ENCODE measurements around the gene PNLIPRP1.

PNLIPRP1 gene

DNA sequence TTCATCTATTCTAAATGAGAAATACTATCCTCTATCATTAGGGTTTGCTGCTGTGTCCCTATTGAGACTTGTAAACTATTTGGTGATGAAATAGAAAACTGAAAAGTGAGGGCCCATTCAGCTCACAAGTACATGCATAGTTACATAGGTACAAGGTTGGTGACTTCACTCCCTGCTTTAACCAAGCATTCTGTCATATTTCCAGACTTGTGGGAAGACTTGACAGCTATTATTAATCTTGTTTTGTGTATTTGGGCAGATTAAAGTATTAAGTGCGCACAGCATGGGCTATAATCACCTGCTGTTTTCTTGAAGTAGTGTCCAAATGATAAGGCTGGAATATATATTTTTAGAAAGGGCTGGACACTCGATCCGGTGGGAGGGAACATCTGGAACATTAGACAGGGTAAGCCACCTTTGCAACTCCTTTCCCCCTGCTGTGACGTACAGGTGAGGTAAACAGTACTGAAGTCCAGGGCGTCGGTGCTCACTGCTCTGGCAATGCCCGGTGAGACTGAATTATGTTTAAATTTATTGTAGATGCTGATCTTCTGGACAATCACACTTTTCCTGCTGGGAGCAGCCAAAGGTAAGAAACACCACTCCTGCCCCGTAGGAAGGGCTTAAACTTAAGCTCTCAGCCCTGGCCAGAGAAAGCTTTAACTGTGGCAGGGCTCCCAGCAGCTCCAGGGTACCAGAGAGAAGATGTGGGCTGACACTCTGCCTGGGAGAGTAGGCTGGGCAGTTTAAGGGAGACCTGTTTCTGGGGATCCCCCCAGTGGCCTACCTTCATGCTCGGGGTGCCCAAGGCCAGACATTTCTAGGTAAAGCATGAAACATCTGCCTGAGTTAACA lies at the start of gene PNLIPRP1:
TSS of gene PNLIPRP1 (plus strand) at position 370 of the 855 bp plus-strand sequence. CDS start at position 541, 171 bp downstream.
- no peak for DNase-seq

DNA sequence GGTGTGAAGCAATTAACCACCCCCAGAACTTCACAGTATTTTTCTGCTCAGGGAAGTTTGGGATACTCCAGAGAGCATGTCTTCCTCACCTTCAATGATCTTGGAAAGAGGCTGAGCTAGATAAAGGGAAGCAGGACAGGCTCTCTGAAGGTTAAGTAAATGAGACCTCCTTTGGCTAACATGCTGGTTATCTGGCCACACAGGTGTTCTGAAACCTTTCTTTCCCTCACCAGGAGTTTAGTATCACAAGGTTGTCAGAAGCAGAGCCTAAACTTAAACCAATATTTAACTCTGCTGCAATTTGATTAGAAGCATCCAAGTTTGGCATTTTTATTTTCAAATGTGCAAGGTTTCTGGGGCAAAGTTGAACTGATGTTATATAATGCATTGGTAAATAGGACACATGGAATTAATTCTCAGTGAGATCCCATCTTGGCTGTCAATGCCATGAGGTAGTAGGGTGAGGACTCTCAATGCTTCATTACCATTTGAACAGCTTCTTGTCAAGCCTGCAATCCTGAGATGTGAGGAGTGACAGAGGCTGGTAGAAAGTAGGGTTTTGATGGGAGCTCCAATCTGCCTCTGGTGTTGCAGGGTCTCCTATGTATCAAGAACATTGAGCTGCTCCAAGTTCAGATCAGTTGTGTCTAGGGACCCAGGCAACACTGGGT lies 48.6 kb upstream of the PNLIPRP1 start:
- no peak for DNase-seq

DNA sequence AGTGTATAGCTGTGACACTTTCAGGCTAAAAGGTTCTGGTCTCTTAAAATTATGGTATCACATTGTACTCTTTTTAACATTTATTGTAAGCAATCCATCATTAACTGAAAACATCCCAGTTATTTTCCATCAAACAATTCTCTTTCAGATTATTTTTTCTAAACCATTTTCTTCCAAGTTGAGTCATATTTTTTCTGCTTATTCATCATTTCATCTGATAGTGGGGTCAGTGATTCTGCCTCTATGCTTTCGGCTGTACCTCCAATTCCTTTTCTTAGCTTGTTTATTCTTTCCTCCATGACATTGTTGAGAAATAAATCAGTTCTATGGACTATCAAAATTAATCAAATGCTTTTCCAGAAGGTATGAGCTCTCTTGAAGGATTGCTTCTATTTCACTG lies 45.6 kb upstream of the PNLIPRP1 start:
- DNase-seq: no peak

DNA sequence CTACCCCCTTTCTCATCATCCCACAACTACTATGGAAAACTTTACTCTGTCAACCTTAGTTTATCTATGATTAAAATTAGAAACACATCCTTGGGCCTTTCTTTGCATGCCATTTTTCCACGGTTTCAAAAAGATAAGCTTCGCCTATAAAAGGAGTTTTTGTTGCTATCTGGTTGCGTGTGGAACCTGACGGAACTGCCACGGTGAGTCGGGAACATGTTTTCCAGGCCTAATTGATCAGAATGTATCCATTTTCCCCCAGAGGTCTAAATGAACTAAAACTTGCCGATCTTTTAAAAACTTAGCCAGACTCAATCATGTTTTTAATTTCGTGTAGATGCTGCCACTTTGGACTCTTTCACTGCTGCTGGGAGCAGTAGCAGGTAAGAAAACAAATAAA lies 45.0 kb upstream of the PNLIPRP1 start, which contains the start of gene PNLIP:
TSS of gene PNLIP (plus strand) at position 176 of the 400 bp plus-strand sequence. CDS start at position 338, 162 bp downstream.
- no peak for DNase-seq

DNA sequence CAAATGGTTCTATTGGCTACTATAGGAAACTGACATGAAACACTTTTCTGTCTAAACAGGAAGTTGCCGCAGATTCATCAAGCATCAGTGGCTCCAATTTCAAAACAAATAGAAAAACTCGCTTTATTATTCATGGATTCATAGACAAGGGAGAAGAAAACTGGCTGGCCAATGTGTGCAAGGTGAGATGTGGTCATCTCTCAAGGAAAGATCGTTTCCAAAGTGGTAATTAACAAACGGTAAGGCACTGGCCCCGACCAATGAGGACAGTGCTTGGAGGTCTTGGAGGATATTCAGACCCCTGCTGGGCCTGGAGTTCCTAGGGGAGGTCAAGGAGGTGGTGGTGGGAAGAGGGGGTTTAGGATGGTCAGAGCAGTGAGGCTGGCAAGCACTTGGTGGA lies 42.5 kb upstream of the PNLIPRP1 start:
- DNase-seq: no peak

DNA sequence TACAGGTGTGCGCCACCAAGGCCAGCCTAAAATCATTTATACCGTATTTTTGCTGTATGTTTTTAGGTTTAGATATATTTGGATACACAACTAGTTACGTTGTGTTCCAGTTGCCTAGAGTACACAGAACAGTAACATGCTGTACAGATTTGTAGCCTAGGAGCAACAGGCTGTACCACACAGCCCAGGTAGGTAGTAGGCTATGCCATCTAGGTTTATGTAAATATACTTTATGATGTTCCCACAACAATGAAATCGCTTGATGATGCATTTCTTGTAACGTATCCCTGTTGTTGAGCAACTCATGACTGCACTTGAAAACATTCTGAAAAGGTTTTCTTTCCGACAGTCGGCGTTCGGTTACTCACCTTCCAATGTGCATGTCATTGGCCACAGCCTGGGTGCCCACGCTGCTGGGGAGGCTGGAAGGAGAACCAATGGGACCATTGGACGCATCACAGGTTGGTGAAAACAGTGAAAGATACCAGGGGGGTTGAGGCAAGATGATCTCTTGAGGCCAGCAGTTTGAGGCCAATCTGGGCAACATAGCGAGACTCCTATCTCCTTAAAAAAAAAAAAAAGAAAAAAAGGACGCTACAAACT lies 37.3 kb upstream of the PNLIPRP1 start:
- no peak for DNase-seq

DNA sequence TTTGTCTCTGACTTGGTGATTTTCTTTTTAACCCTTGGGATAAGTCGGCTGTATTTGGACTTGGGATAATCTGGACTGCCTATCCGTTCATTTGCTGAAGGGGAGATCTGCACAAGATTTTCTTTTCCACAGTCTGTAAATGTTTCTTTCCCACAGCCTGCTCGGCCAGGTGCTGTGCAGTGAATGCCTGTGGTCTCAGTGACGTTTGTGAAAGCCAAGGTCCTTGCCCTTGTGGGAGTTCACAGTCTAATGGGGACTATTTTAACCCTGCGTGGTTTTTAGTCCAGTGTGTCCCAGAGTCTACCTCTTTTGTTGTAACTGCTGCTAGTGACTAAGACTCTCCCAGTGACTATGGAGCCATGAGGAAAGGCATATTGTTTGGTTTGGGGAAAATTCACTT lies 36.1 kb upstream of the PNLIPRP1 start:
- no peak for DNase-seq

DNA sequence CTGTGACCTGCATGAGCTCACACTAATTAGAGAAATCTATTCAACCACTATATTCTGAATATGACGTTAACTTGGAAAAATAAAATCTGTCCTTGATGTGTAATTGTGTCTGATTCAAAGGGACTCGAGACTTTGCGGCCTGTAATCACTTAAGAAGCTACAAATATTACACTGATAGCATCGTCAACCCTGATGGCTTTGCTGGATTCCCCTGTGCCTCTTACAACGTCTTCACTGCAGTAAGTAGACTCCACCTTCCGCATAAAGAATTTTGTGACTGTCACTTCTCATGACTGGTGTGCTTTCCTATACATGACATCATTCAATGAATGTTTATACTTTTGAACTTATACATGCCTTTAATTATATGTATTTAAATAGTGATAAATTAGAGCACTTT lies 34.9 kb upstream of the PNLIPRP1 start:
- no peak for DNase-seq

DNA sequence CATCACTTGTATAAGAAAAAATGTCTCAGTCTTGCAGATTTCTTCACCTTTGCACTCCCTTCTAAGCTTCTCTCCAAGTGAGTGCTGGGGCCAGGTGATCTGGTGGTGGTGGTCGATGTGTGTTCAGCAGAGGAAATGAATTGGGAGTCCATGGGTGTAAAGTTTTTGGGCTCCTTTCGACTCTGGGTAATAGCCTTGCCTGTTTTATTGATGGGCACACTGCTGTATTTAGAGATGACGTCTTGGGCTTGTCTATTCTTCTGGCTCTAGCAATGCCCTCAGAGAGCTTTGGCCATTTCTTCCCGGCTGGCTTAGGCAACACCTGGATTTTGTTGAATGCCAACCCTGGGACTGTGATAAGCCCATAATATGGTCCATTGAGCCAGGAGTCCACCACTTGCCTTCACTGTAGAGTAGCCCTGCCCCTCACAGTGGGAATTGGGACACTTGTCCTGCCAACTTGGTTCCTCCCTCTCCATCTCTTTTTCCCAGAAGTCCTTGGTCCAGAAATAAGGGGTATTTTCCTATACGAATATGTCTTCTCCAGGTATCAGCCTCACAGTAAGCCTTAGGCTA lies 33.4 kb upstream of the PNLIPRP1 start:
- DNase-seq: no peak

DNA sequence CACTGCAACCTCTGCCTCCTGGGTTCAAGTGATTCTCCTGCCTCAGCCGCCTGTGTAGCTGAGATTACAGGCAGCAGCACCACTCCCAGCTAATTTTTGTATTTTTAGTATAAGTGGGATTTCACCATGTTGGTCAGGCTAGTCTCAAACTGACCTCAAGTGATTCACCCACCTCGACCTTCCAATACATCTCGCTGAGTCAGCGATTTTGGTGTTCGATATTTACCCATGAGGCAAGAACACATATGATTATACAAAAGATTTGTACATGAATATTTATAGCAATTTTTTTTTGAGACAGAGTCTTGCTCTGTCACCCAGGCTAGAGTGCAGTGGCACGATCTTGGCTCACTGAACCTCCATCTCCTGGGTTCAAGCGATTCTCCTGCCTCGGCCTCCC lies 25.2 kb upstream of the PNLIPRP1 start:
- no peak for DNase-seq

DNA sequence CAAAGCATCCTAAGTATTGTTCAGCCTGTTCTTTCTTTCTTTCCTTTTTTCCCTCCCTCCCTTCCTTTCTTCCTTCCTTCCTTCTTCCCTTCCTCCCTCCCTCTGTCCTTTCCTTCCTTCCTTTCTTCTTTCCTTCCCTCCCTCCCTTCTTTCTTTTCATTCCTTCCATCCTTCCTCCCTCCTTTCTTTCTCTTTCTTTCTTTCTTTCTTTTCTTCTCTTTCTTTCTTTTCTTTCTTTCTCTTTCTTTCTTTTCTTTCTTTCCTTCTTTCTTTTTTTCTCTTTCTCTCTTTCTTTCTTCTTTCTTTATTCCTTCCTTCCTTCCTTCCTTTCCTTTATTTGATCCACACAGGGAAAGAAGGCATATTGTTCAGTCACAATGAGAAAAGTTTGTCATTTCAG lies 23.8 kb upstream of the PNLIPRP1 start:
- DNase-seq: no peak

DNA sequence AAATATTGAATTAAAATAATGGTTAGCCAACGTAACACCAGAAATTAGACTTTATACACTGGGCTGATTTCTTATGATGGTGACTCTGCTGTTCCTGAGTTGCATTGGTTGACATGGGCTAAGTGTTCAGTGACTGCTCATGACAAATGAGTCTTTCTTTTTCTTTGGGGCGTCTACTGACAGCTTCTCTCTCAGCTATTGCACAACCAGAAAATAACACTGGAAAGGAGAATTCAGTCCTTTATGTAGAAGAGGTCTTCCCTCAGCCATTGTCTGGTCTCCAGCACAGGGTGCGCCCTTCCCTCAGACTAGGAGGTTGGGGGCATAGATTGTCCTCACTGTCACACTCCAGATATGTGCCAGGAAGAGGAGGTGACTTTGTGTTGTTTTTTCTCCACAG lies 23.4 kb upstream of the PNLIPRP1 start:
- DNase-seq: no peak

DNA sequence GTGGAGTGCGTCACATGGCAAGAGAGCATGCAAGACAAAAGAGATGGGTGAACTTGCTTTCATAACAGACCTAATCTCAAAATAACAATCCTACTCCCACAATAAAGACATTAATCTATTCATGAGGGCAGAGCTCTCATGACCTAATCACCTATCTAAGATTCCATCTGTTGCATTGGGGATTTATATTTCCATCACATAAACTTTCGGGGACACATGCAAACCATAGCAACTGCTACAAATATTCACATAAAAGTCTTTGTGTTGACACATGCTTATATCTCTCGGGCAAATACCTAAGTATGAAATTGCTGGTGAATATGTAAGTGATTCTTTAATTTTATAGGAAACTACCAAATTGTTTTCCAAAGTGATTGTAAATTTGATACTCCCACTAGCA lies 16.0 kb upstream of the PNLIPRP1 start:
- DNase-seq: no peak

DNA sequence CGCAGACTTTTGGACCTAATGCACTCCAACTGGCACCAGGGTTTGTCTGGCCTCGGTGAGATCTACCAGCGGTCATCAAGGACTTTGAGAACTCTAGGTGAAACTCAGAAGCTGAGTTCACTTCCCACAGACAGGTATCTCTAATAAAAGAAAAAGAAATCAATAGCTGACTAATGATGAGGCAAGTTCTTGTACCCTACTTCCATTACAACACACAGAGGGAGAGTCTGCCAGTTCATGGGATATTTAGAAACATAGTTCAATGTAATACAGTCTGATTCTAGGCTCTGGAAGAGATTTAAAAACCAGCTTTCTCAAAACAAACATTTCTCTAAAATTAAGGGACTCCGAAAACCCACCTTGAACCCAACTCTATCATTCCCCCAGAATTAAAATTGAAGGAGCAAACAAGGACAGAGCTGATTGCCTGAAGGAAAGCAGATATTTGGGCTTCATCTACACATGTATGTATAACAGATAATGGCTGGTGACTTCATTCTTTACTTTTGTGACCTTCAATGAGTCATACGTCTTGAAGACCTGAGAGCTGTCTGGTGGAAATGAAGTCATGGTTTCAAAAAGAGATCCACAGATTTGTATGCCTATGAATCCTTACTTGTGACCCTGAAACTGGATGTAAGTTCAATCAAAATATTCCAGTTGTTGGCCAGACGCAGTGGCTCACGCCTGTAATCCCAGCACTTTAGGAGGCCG lies 2.7 kb upstream of the PNLIPRP1 start:
- DNase-seq: no peak

DNA sequence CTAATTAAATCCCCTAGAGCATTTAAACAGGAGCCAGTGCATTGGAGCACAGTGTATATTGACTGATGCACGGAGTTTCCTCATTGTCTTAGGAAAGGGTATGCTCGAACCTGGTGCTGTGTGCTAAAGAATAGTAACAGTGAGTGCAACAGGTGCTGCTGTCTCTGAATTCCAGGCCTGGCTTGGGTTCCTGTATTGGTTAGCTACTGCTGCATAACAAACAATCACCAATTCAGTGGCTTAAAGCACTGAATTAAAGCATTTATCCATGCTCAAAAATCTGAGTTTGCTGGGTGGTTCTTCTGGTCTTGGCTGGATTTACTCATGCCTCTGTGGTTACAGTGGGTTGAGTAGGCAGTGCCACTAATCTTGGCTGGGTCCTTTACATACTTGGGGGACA lies 1.8 kb upstream of the PNLIPRP1 start:
- DNase-seq: no peak

DNA sequence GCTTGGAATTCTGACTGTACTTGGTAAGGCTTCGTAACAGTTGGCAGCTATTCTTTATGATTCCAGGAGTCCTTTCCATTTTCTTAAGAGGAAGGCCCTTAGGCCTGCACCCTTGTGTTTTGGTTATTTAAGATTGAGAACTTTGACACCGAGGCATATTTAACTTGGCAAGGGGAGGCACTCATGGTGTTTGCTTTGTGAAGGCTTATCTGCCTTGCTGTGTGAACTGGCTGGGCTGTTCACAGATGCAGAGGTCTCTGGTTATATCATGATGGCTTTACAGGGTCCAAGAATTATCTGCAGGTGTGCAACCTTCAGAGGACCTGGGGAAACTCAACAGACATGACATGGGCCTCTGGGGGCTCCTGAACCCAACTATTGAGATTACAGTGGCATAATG lies 833 bp upstream of the PNLIPRP1 start:
- DNase-seq: no peak

DNA sequence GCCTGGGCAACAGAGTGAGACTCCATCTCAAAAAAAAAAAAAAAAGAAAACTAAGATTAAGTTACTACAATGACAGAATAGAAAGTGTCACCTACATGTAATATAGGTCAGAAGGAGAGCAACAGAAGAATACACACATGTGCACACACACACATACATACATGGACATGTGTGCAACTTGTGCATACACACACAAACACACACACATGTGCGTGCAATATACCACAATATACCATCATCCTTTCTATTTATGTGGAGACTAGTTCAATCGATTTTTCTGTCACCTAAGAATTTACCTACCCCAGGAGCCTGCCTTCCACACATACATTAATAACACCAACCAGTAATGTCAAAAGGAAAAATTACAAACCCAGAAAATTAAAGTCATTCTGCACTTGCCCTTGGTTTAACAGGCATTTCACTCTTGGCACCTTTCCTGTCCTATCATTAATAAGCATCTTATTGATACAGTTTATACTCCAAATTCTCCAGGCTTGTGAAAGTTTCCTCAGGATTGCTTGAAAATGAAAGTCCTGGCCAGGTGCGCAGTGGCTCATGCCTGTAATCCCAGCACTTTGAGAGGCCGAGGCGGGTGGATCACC lies 2.5 kb downstream of the PNLIPRP1 start:
- DNase-seq: no peak

DNA sequence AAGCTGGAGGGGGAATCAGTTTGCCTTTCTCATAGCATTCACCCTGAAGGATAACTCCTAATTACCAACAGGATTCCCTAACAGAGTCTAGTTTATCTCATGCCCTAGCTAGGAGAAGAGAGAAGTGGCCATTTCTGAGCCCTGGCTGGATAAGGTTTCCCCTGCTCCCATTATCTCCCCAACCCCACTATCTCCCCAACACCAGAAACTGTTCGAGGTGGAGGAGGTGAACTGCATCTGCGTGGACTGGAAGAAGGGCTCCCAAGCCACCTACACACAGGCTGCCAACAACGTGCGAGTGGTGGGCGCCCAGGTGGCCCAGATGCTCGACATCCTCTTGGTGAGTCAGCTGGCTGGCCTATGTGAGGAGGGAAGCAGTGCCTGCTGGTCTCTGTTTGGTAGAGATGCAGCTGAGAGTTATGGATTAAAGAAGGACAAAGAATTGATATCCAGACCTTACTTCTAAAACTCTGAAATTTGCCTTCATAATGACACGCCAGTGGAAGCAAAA lies 3.8 kb downstream of the PNLIPRP1 start:
- DNase-seq: no peak

DNA sequence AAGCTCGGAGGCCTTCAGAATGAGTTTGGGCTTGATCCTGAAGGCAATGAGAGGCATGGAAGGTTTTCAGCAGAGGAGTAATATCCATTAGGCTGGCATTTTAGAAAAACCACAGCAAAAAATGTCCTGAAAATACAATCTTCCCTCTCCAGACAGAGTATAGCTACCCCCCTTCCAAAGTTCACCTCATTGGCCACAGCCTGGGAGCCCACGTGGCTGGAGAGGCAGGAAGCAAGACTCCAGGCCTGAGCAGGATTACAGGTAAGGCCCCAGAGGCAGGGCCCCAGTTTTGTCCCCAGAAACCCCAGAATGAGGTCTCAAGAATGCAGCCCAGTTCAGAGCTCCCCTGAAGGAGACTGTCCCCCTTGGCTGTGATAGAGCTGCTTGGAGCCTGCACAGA lies 5.3 kb downstream of the PNLIPRP1 start:
- no peak for DNase-seq

DNA sequence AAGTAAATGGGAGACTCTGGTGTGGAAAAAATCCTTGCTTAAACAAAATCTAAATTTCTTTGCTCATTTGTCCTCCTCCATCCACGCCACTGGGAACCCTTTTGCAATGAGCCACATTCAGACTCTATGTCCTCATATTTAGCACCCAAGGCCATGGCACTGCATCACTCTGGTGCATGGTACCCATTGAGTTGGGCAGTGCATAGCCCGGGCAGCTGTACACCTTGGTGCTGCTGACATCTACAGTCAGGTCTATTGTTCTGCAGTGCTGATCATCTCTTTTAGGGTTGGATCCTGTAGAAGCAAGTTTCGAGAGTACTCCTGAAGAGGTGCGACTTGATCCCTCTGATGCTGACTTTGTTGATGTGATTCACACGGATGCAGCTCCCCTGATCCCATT lies 6.8 kb downstream of the PNLIPRP1 start:
- DNase-seq: no peak

DNA sequence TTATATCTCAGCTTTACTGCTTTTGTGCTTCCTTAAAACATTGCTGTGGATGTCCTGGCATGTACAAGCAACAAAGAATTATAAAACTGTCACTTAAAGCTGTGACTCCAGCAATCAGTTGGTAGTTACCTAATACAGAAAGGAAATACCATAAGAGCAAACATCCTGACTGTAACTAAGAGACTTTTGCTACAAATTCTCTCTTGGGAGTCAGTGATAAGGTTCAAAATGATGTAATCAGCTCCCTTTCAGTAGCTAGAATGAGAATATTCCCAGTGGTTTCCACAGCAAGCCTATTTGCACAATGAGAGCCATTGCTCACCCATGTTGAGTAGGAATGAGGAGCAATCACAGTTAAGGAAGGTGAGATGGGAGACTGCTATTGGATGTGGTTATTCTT lies 7.6 kb downstream of the PNLIPRP1 start:
- DNase-seq: no peak

DNA sequence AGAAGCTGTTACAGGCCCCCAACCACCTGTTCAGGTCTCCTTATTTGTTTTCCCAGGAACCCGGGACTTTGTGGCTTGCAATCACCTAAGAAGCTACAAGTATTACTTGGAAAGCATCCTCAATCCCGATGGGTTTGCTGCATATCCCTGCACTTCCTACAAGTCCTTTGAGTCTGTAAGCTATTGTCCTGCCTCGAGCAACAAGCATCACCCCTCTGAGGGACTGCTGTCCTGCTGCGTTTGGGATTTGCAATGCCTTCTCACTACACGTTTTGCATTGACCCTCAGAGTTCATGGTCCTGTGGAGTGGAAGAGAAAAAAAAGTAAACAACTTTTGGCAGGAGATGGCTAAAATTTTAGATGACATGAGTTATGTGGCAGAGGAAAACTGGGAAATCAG lies 9.2 kb downstream of the PNLIPRP1 start:
- DNase-seq: no peak
